ENCODE data around the gene SYNE4. TPM values are rescaled to one million over a fixed set of nuclear protein-coding genes. Genes with fewer than 3 reads are reported as not detected.

Gene SYNE4
- total and polyA plus RNA-seq, 9 of the 15 experiments (the other 6 are each of a cell fraction or from before 2014, with no cell fraction given): 0.03 to 0.65 (median 0.29) TPM

DNA sequence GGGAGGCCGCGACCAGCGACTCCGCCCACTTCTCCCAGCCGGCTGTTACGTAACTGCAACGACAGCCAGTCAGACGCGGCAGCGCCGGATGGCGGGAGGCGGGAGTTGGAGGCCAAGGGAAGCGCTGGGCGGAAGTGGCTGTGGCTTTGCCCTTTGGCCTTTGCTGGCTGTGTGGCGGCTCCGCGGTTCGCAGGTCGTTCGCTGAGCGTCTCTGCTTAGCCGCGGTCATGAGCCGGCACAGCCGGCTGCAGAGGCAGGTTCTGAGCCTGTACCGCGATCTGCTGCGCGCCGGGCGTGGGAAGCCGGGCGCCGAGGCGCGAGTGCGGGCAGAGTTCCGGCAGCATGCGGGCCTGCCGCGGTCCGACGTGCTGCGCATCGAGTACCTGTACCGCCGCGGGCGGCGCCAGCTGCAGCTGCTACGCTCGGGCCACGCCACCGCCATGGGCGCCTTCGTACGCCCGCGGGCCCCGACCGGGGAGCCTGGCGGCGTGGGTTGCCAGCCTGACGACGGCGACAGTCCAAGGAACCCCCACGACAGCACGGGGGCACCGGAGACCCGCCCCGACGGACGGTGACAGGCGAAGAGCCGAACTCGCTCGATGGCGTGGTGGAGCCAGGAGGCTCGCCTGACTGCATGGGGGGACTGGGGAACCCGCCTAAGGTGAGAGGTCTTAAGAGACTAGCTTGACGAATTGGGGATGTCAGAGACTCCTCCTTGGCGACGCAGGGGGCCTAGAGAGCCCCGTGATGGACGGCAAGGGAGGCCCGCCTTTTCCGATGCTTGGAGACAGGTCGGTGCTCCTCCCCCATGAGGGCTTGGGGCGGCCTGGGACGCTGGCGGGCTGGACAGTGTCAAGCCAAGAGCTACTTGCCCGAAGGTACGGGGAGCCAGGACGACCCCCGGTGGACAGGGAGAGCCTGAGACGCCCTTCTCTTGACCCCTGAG lies 13.3 kb downstream of the SYNE4 start, which contains the start of gene SDHAF1 (continued):
- TF ChIP-seq, protein P1, sequence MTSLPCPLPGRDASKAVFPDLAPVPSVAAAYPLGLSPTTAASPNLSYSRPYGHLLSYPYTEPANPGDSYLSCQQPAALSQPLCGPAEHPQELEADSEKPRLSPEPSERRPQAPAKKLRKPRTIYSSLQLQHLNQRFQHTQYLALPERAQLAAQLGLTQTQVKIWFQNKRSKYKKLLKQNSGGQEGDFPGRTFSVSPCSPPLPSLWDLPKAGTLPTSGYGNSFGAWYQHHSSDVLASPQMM (CRISPR knock-in tag; IDR thresholded peaks at IDR 0.05): no peak
- TF ChIP-seq, protein P2, sequence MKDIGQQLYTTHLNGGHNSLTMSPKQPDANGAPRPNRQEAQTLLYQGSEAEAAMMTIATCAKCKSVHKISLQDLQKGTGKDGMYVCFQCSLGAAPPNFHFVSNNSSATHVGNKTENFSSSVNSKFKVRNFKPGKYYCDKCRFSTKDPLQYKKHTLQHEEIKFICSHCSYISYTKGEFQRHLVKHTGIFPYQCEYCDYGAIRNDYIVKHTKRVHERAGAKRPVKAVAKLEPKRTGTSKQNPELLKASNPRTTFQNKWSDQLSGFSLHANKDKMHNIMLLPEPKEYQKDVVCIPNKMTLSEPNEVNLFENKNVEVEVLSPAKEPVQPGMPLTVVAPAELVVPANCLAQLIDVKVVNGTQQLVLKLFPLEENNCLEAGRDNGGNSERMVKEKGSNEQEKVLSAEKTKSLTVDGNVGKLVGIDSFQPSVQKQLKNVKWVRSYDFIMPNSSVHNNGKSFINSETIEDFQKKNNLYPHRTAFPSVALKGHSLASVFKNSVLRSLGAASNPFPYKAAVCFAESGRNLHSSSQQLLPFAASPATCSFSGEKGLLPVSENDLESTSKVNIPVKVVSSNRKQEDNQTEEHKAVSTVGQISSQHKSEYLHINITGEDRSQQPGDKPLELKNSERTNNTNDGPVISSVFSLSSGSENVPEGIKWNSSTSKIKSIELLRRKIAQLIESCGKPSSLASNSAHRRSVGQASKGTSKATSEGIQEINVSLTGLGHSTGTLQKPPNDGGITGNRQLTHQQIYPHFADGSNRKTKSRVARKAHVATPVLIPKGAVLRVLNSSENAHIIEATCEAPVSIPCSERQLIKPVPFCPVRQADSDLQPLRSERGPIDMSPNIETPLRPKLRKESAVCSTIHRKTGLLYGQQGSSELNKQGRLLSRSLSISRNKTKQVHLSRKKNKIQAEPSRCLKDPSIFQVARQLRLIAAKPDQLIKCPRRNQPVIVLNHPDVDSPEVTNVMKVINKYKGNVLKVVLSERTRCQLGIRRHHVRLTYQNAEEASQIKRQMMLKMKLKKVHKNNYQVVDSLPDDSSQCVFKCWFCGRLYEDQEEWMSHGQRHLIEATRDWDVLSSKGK (CRISPR knock-in tag; IDR thresholded peaks at IDR 0.05): no peak
- TF ChIP-seq NR2C1 (IDR thresholded peaks at IDR 0.05) (peak; percentile 96), NR2C1 (tag; IDR thresholded peaks at IDR 0.05) (peak; percentile 97), PCBP2 (IDR thresholded peaks at IDR 0.05; ENCODE audit: low read depth, low read length, poor library complexity, severe bottlenecking) (no peak), ZNF584 (CRISPR knock-in tag; IDR thresholded peaks at IDR 0.05; ENCODE audit: low read depth) (no peak), ZNF212 (CRISPR knock-in tag; IDR thresholded peaks at IDR 0.05) (no peak), RBM22 (IDR thresholded peaks at IDR 0.05; ENCODE audit: low read depth, low read length, poor library complexity, severe bottlenecking) (peak; percentile 42), SIX5 (IDR thresholded peaks at IDR 0.05; ENCODE audit: borderline replicate concordance in 1 of 2, insufficient read depth in 1 of 2, low read depth in 1 of 2, low read length in 2 of 2) (no peak), ZNF133 (CRISPR knock-in tag; IDR thresholded peaks at IDR 0.05) (no peak), ZBED1 (IDR thresholded peaks at IDR 0.05) (no peak), BRF1 (IDR thresholded peaks at IDR 0.05; ENCODE audit: borderline replicate concordance, extremely low read depth, insufficient read length) (no peak), KHSRP (IDR thresholded peaks at IDR 0.05) (no peak), ZNF431 (CRISPR knock-in tag; IDR thresholded peaks at IDR 0.05) (no peak; the same call in 1 of the 2 replicates), NEUROD1 (IDR thresholded peaks at IDR 0.05; ENCODE audit: borderline replicate concordance, low read depth, low read length, partially characterized antibody) (no peak), ZC3H8 (IDR thresholded peaks at IDR 0.05) (no peak)
- TF ChIP-seq, protein P3, sequence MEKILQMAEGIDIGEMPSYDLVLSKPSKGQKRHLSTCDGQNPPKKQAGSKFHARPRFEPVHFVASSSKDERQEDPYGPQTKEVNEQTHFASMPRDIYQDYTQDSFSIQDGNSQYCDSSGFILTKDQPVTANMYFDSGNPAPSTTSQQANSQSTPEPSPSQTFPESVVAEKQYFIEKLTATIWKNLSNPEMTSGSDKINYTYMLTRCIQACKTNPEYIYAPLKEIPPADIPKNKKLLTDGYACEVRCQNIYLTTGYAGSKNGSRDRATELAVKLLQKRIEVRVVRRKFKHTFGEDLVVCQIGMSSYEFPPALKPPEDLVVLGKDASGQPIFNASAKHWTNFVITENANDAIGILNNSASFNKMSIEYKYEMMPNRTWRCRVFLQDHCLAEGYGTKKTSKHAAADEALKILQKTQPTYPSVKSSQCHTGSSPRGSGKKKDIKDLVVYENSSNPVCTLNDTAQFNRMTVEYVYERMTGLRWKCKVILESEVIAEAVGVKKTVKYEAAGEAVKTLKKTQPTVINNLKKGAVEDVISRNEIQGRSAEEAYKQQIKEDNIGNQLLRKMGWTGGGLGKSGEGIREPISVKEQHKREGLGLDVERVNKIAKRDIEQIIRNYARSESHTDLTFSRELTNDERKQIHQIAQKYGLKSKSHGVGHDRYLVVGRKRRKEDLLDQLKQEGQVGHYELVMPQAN (IDR thresholded peaks at IDR 0.05; ENCODE audit: borderline replicate concordance): peak; percentile 67; the same call in 1 of the 2 replicates
- TF ChIP-seq, protein P4, sequence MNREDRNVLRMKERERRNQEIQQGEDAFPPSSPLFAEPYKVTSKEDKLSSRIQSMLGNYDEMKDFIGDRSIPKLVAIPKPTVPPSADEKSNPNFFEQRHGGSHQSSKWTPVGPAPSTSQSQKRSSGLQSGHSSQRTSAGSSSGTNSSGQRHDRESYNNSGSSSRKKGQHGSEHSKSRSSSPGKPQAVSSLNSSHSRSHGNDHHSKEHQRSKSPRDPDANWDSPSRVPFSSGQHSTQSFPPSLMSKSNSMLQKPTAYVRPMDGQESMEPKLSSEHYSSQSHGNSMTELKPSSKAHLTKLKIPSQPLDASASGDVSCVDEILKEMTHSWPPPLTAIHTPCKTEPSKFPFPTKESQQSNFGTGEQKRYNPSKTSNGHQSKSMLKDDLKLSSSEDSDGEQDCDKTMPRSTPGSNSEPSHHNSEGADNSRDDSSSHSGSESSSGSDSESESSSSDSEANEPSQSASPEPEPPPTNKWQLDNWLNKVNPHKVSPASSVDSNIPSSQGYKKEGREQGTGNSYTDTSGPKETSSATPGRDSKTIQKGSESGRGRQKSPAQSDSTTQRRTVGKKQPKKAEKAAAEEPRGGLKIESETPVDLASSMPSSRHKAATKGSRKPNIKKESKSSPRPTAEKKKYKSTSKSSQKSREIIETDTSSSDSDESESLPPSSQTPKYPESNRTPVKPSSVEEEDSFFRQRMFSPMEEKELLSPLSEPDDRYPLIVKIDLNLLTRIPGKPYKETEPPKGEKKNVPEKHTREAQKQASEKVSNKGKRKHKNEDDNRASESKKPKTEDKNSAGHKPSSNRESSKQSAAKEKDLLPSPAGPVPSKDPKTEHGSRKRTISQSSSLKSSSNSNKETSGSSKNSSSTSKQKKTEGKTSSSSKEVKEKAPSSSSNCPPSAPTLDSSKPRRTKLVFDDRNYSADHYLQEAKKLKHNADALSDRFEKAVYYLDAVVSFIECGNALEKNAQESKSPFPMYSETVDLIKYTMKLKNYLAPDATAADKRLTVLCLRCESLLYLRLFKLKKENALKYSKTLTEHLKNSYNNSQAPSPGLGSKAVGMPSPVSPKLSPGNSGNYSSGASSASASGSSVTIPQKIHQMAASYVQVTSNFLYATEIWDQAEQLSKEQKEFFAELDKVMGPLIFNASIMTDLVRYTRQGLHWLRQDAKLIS (CRISPR knock-in tag; IDR thresholded peaks at IDR 0.05): no peak

Measured in K562 (cell line).